Measurements from ENCODE around the gene NPR3.

NPR3 gene, protein sequence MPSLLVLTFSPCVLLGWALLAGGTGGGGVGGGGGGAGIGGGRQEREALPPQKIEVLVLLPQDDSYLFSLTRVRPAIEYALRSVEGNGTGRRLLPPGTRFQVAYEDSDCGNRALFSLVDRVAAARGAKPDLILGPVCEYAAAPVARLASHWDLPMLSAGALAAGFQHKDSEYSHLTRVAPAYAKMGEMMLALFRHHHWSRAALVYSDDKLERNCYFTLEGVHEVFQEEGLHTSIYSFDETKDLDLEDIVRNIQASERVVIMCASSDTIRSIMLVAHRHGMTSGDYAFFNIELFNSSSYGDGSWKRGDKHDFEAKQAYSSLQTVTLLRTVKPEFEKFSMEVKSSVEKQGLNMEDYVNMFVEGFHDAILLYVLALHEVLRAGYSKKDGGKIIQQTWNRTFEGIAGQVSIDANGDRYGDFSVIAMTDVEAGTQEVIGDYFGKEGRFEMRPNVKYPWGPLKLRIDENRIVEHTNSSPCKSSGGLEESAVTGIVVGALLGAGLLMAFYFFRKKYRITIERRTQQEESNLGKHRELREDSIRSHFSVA

DNA sequence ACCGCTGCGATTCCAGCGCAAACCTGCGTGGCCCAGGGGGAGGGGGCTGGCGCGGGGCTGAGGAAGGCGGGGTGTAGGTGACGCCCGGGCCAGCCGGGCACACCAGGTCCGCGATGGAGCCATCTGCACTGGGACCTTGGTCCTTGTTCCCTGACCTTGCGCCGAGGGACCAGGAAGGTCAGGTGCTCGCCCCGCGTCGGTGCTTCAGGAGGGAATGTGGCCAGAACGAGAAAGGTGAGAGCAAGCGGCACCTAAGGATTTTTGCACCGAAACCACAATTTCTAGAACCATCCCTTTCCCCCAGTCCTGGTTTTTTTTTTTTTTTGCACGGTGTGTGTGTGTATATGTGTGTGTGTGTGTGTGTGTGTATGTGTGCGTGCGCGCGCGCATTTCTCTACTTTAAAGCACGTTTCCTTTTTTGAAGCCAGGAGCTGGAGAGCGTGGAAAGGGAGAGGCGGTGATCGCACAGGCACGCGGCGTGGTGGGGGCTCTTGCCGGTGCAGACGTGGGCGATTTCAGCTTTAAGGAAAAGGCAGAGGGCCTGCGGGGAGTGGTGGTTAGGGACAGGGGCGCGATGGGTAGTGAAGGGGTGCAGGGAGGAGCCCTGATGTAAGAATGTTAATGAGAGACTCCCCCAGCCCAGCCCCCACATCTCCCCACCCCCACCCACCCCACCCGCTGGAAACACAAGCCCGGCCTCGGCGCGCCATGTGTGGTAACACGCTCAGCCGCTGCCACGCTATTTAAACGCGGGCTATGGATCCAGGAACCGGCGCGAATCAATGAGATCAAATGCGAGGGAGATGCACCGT is at the start of gene NPR3:
TSS of gene NPR3 (plus strand) at position 772 of the 812 bp plus-strand sequence. CDS start 456 bp downstream, outside the sequence.
- no peak for DNase-seq (ENCODE audit: low read depth)

DNA sequence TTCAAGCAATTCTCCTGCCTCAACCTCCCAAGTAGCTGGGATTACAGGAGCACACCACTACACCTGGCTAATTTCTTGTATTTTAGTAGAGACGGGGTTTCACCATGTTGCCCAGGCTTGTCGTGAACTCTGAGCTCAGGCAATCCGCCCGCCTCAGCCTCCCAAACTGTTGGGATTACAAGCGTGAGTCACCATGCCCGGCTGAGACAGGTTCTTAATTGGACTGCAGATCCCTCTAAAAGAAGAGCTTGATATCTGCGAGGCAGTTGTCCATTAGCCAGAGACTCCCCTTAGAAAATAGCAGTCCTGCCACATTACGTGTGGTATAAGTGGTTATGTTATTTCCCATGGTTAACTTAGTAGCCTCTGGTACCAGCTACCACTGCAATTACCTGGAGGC is 46.6 kb upstream of the NPR3 start:
- no peak for DNase-seq (ENCODE audit: low read depth)

DNA sequence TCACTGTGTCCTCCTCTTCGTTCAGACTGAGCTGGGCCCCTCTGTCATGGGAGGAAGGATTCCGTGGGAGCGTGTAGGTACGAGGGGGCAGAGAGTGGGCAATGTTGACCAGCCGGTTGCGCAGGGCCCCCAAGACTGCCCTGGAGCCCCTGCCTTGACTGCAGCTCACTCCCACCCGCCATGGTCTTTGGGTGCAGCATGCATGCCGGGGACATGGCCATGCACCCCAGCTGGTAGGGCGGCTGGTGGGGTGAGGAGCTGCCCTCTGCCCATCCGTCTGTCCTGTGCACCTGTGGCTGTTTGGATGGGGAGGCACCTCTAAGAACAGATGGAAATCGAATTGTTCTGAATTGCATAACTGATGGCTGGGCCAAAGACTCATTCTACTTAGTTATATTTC is 42.6 kb upstream of the NPR3 start:
- DNase-seq (ENCODE audit: low read depth) = no peak

DNA sequence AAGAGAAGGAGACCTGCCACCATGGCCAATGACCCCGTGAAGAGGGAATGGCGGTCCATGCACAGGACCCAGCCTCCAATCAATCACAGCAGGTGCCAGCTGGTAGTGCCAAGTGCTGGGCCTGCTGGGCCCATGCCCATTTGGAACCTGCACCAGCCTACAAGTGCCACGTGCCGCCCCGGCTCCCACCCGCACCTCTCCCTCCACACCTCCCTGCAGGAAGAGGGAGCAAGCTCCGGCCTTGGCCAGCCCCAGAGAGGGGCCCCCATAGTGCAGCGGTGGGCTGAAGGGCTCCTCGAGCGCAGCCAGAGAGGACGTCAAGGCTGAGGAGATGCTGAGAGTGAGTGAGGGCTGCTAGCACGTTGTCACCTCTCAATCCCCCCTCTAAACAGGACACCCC is 37.8 kb upstream of the NPR3 start:
- no peak for DNase-seq (ENCODE audit: low read depth)

DNA sequence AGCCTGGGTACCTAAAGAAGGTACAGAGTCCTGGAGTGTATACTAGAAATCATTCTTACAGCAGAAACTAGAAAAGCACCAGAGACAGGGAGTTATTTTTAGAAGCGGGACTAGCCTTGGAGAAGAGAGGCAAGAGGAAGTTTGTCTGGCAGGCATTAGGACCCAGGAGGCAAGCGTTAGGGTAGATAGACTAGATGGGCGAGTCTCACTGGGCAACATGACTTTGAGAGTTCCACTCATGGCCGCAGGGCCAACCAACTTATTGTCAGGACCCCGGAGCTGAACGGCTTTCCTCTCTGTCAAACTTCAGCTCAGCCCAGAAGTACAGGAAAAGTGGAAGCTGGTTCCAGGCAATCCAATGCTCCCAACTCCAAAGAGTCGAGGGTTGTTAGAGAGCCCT is 34.1 kb upstream of the NPR3 start:
- DNase-seq (ENCODE audit: low read depth) = no peak

DNA sequence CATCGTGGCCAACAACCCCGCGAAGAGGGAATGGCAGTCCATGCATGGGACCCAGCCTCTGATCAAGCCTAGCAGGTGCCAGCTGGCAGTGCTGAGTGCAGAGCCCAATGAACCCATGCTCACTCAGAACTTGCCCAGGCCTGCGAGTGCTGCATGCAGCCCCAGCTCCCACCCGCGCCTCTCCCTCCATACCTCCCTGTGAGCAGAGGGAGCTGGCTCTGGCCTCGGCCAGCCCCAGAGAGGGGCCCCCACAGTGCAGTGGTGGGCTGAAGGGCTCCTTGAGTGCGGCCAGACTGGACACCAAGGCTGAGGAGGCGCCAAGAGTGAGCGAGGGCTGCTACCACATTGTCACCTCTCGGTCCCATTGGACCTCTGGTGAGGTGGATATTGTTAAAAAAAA is 32.6 kb upstream of the NPR3 start:
- no peak for DNase-seq (ENCODE audit: low read depth)

DNA sequence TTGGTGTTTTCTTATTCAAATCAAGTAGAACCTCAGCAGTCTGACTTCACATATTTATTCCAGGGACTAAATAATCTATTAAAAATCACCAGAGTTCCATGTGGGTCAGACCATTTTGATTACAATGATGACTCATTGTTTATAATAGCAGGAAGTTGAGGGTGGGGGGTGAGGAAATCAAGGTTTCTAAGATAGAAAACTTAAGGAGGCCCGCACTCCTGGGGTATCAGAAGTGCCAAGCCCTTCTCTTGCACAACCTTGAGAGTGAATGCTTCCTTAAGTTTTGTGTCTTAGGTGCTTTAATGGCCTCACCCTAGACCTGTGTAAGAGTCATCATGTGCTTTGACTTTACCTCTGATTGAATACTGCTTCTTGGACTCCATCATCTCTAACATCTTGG is 31.9 kb upstream of the NPR3 start:
- no peak for DNase-seq (ENCODE audit: low read depth)

DNA sequence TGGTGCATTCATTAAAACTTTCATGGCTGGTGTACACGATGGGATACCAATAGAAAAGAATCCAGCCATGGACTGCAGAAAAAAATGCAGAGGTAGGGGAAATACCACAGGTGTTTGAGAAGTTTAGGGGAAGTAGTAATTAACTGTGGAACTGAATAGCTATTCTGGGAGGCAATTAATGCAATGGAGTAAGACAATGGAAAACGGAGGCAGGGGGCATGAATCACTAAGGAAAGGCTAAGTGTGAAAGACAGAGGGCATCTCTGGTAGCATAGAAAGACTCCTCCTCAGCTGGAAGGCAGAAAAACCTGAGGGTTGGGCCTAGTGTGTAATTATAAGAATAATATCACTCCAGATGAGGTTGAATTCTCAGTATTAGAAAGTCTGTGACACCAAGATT is 30.9 kb upstream of the NPR3 start:
- DNase-seq (ENCODE audit: low read depth) = no peak

DNA sequence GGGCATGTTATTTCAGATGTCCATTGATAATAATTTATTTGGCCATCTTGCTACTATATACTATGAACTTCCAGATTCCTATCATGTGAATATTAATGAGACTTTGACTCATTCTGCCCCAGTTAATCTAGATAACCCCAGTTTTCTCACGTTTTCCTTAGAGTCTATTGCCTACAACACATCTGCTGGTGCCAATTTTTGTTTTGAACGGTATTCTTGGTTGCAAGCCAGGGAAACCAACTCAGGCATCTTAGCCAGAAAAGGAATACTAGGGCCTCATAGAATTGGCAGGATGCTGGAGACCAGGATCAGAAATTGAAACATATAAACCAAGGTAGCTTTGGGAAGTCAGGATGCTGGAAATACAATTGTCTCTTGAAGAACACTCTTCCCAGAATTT is 28.0 kb upstream of the NPR3 start:
- DNase-seq (ENCODE audit: low read depth) = no peak

DNA sequence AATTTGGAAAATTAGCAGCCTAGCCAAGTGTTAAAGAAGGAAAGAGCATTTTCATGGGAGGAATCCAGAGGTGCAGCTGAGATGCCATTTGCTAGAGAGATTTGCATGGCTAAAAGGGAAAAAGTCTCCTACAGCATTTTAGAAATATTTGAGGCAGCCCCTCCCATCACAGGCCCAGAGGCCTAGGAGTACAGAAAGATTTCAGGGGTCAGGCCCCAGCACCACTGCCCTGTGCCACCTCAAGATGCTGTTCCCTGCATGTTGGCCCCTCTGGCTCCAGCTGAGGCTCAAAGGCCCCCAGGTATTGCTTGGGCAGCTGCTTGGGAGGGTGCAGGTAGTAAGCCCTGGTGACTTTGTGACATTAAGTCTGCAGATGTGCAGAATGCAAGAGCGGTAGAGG is 26.9 kb upstream of the NPR3 start:
- DNase-seq (ENCODE audit: low read depth) = no peak

DNA sequence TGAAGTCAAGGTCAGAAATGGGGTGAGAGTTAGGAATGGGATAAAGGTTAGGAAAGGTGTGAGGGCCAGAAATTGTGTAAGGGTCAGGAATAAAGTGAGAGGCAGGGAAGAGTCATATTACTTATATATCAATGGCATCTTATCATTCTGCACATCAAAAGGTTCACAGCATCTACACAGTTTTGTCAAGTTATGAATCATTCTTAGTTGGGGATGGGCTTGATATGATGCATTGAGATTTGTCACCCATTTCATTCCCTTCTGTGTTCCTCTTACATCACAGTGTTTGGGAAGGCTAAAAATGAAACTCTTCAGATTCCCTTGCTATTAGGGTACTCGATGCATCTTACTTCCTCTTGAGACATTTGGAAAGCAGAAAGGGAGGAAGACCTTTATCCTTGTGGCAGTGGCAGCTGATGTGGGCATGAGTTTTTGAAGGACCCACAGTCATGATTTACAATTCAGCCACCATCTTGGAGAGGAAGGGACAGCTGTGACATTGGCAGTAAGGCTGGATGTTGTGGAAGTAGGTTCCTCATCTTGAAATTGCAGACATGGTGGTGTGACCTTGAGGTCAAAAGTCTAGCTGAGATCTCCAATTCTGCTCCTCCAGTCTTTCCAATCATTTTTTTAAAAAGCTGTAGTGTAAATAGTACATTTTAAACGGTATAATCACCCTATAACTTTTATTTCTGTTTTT is 24.2 kb upstream of the NPR3 start:
- no peak for DNase-seq (ENCODE audit: low read depth)

DNA sequence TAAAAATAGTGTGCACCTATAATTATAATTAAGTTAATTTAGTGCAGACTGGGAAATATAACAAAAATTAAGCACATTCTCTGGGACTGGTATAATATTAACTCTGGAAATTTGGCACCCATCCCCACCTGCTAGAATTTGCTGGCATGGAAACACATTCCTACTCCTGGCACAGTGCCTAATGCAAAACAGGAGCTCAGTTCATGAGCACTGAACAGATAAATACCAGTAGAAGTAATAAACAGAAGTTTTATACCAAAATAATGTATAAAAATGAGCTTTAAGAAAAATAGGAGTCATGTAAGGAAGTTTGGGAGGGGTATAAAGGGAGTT is 23.7 kb upstream of the NPR3 start:
- DNase-seq (ENCODE audit: low read depth) = no peak

DNA sequence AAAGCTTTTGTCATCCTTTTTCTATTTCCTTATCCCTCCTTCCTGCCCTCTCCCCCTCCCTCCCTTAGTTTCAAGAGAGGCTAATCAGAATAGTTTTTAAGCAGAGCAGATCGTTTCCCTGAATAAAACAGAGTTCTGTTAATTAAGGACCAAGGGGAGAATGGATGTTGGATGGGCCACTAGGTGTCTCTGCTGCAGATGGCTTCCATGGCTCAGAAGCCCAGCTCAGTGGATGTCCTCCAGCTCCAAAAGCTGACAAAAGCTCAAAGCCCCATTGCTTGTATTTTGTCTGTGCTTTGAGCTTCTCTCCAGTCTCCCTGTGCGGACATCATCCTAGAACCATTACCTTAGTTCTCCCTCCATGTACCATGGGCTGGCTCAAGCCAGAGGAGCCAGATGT is 21.0 kb upstream of the NPR3 start:
- DNase-seq (ENCODE audit: low read depth) = no peak

DNA sequence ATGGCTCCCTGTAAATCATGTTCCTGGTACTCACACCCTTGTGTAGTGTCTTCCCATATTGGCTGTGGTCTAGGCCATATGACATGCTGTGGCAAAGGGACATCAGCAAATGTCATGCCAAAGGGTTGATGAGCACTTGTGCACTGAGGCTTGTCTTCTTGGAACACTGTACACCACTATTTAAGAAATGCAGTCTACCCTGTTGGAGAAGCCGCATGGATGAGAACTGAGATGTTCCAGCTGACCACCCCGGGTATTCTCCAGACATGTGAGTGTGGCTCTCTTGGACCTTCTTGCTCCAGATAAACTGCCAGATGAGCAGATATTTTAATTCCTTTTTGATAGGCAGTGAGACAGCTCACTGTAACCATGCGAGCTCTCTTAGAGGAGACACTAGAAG is 20.5 kb upstream of the NPR3 start:
- DNase-seq (ENCODE audit: low read depth) = no peak

DNA sequence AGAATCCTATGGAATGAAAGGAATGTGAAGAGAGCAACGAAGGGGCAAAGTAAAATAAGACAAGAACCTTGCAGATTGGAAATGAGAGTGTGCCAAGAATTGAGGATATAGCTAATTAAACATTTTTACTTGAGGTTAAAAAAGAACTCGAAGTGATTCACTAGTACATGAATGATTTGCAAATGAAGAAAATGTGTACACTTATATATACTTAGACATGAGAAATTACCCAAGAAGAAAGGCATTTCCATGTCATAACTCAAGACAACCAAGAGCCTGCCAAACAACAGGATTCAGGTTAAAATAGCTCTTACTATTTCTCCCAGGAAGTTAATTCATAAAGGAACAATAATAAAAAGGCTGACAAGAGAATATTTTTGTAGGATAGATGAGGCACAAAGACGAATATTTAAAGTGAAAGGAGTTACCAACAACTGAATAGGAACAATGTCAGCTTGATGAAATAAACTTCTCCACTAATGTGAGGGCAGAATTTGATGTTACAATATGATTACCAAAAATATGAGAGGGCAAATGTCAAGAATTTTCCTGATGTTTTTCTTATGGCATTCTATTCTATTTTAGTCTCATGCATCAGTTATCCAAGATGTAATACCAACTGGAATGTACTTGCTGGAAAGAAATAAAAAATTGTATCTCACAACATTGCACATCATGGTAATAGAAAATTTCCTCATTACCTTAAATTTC is 18.9 kb upstream of the NPR3 start:
- no peak for DNase-seq (ENCODE audit: low read depth)

DNA sequence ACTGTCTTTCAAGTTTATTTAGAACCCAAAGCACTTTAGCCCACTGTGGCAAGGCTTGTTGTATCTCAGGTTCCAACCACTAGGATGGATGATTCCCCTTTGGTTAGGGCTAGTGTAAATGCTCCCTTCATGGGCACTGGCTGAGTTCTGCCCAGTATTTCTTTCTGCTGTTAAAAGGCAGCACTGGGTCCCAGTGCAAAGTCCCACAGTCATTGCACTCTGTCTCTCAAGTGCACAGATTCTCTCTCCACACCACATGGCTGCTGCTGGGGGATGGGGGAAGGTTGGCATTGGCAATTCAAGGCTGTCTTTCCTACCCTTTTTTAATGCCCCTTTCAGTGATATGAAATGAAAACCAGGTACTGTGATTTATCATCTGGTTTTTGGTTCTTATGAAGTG is 7.2 kb upstream of the NPR3 start:
- no peak for DNase-seq (ENCODE audit: low read depth)

DNA sequence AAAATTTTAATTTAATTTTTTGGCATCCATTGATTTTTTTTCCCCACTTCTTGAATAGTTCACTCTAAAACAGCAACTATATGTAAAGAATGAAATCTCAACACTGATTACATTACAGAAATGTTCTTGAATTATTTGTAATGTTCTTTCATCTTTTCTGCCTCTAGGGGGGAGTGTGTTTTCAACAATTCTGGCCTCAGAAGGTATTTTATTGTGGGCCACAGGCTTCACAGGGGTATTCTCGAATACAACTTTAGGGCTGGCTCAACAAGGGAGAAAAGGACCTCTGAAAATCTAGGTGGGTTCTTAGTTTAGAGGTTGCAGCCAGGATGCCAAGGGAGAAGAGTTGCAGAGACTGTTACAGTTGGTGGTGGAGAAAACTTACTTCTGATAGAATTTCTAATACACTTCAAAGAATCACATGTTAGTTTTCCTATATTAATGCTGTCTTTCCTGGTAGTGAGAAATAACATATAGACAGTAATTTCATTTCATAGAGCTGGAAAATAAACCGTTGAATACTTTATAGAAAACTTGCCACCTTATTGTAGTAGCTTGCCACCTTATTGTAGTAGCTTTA is 3.6 kb upstream of the NPR3 start:
- no peak for DNase-seq (ENCODE audit: low read depth)

DNA sequence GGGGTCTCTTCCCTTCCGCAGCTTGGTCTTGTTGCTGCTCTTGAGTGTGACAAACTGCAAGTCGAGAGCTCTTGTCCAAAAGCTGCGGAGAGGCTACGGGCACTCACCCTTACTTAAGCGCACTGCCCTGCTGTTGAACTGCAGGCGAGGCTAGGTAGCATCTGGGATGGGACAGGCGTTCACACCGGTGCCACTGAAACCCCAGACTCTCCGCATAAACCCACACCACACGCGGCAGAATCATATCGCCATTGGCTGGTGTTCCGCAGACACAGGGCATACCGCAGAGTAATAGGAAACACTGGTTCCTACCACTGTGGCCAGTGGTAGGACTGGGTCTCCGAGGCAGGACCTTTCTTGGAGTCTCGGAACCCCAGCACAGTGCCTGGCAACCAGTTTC is 2.2 kb upstream of the NPR3 start:
- no peak for DNase-seq (ENCODE audit: low read depth)

DNA sequence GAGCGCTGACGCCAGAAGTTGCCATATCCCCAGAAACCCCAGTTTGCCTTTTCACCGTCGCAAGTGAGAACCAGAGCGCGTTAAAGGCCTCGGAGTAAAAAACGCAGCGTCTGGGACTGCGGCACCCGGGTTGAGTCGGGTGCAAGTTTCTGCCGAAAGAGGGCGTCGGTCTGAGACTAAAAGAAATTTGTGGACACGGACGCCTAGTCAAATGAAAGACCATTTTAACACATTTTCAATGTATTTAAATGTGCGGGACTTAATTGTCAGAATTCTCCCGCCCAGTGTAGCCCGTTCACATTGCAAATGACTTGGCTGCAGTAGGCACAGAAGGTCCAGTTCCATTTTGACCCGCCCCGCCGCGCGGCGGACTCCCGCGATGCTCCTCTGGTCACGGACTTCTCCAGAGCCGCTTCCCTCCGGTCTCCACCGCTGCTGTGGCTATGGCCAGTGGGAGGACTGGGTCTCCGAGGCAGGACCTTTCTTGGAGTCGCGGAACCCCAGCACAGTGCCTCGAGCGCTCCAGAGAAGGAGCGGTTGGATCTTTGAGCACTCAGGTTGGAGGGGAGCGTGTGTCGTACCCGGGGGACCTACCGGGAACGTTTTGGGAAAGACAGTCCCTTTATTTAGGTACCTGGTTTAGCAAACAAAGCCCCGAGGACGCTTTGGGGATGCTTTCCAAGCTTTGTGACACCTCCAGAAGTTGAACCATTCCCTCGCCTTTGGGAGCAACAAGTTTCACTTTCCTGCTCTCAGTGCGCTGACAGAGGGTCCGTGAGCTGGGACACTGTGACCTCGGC is 1.2 kb upstream of the NPR3 start:
- DNase-seq (ENCODE audit: low read depth) = no peak

DNA sequence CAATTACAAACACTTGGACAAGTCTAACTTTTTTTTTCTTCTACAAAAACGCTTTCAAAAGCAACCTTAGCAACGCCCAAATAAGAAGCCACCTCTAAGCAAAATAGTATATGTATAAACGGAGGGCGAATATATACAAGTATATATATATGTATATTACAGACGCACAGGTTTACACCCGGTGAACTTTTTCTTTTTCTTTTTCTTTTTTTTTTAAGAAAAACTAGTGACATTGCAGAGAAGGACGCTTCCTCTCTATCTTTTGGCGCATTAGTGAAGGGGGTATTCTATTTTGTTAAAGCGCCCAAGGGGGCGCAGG is 200 bp downstream of the NPR3 start:
- no peak for DNase-seq (ENCODE audit: low read depth)
